ENCODE results near the gene RNPEPL1. TPM values are rescaled to one million over a fixed set of nuclear protein-coding genes. Genes with fewer than 3 reads are reported as not detected.

The RNPEPL1 gene
- total and polyA plus RNA-seq, 4 experiments from 2014 or later: 13.6 to 145 (median 120) TPM

GRCh38 chr2:240554767-240555493 lies 13.4 kb upstream of the RNPEPL1 start:
- DNase-seq: no peak

GRCh38 chr2:240555541-240556250 lies 12.6 kb upstream of the RNPEPL1 start:
- H3K27ac Mint-ChIP-seq: peak overlapping the region in 1 of 7 donors; percentile 60
- intact Hi-C loops (cut with micrococcal nuclease): loop anchor here (1.0 kb wide), 1 partner anchor 11 kb away; no protein-coding TSS in a partner anchor
- Histone ChIP-seq H3K4me3 (ENCODE audit: low read length in 2 of 2) (no peak overlapping the region), H3K27me3 (ENCODE audit: insufficient read depth, low read length) (no peaks in the 10 kb centered on the region), H3K9me3 (ENCODE audit: control insufficient read depth in 1 of 2, low read length in 2 of 2) (no peaks in the 10 kb centered on the region), H3K4me1 (ENCODE audit: insufficient read depth, low read length) (peaks cover 39% of the 10 kb centered on the region), H3K27ac (ENCODE audit: low read depth, low read length) (no peak overlapping the region), H3K36me3 (ENCODE audit: insufficient read depth, low read length) (peaks cover 27% of the 10 kb centered on the region)
- peaks cover 19 to 41% of the 10 kb centered on the region in 2 donors for H3K36me3 Mint-ChIP-seq
- no peak for DNase-seq
- no peaks in the 10 kb centered on the region for H3K27me3 Mint-ChIP-seq
- H3K4me3 Mint-ChIP-seq: peak overlapping the region in 2 of 8 donors; percentile 39 to 51
- peaks cover 0 to 4% (median 0%) of the 10 kb centered on the region in 8 donors for H3K9me3 Mint-ChIP-seq
- ChIA-PET CTCF (ENCODE audit: partially characterized antibody) (interaction anchor here (1.4 to 5.2 kb wide), 4 partner anchors 10 to 41 kb away, joined by 3 to 26 read pairs (median 21); partner anchors contain the start of gene CAPN10), POLR2A (ENCODE audit: partially characterized antibody) (interaction anchor here (12.6 kb wide), 1 partner anchor 17 kb away, joined by 249 read pairs; the partner anchor contains the start of gene RNPEPL1)
- H3K4me1 Mint-ChIP-seq: peaks cover 21 to 44% (median 28%) of the 10 kb centered on the region in 4 donors

More at GRCh38 chr2:240554767-240555493, 13.4 kb upstream of the RNPEPL1 start:
- H3K27ac Mint-ChIP-seq: peak overlapping the region in 1 of 7 donors; percentile 60
- peaks cover 20 to 43% (median 27%) of the 10 kb centered on the region in 4 donors for H3K4me1 Mint-ChIP-seq
- peaks cover 39% of the 10 kb centered on the region for H3K4me1 ChIP-seq (ENCODE audit: insufficient read depth, low read length)
- no peaks in the 10 kb centered on the region for H3K27me3 Mint-ChIP-seq
- no peaks in the 10 kb centered on the region for H3K27me3 ChIP-seq (ENCODE audit: insufficient read depth, low read length)
- peaks cover 21 to 44% of the 10 kb centered on the region in 2 donors for H3K36me3 Mint-ChIP-seq
- CTCF ChIA-PET (ENCODE audit: partially characterized antibody): interaction anchor here (3.0 to 5.2 kb wide), 3 partner anchors 11 to 31 kb away, joined by 19 to 26 read pairs (median 23); partner anchors contain the start of gene CAPN10
- H3K27ac ChIP-seq (ENCODE audit: low read depth, low read length): no peak overlapping the region
- H3K4me3 Mint-ChIP-seq: peak overlapping the region in 2 of 8 donors; percentile 39 to 51
- intact Hi-C loops (cut with micrococcal nuclease): no loop called here
- POLR2A ChIA-PET (ENCODE audit: partially characterized antibody): interaction anchor here (1.1 to 12.6 kb wide), 2 partner anchors 18 to 31 kb away, joined by 4 to 249 read pairs; partner anchors contain the start of genes CAPN10 and RNPEPL1
- H3K9me3 ChIP-seq (ENCODE audit: control insufficient read depth in 1 of 2, low read length in 2 of 2): no peaks in the 10 kb centered on the region
- H3K36me3 ChIP-seq (ENCODE audit: insufficient read depth, low read length): peaks cover 27% of the 10 kb centered on the region
- H3K4me3 ChIP-seq (ENCODE audit: low read length in 2 of 2): no peak overlapping the region
- peaks cover 0 to 5% (median 0%) of the 10 kb centered on the region in 8 donors for H3K9me3 Mint-ChIP-seq

- intact Hi-C loops (cut with micrococcal nuclease): loop anchor here (1.0 kb wide), 1 partner anchor 10 kb away; no protein-coding TSS in a partner anchor
- H3K4me3 Mint-ChIP-seq: peak overlapping the region; percentile 47 to 74 (median 53)
- no peaks in the 10 kb centered on the region for H3K27me3 Mint-ChIP-seq
These were observed 11.7 kb upstream of the RNPEPL1 start for GRCh38 chr2:240556553-240557100.

GRCh38 chr2:240557101-240557751 lies 11.1 kb upstream of the RNPEPL1 start:
- Mint-ChIP-seq H3K4me1 (peaks cover 26 to 53% (median 40%) of the 10 kb centered on the region in 4 donors), H3K9me3 (peaks cover 0 to 3% (median 0%) of the 10 kb centered on the region in 8 donors), H3K27me3 (no peaks in the 10 kb centered on the region), H3K4me3 (peak overlapping the region; percentile 47 to 74 (median 53)), H3K36me3 (peaks cover 10 to 35% of the 10 kb centered on the region in 2 donors), H3K27ac (peak overlapping the region in 3 of 7 donors; percentile 32 to 83 (median 42))
- H3K4me1 ChIP-seq (ENCODE audit: insufficient read depth, low read length): peaks cover 50% of the 10 kb centered on the region
- DNase-seq: no peak
- POLR2A ChIA-PET (ENCODE audit: partially characterized antibody): interaction anchor here (0.6 to 12.6 kb wide), 3 partner anchors 16 to 1093 kb away, joined by 4 to 249 read pairs (median 13); partner anchors contain the start of genes CAPN10 and RNPEPL1
- no peak overlapping the region for H3K4me3 ChIP-seq (ENCODE audit: low read length in 2 of 2)
- H3K36me3 ChIP-seq (ENCODE audit: insufficient read depth, low read length): peaks cover 18% of the 10 kb centered on the region
- H3K27ac ChIP-seq (ENCODE audit: low read depth, low read length): no peak overlapping the region
- H3K27me3 ChIP-seq (ENCODE audit: insufficient read depth, low read length): no peaks in the 10 kb centered on the region
- H3K9me3 ChIP-seq (ENCODE audit: control insufficient read depth in 1 of 2, low read length in 2 of 2): no peaks in the 10 kb centered on the region
- intact Hi-C loops (cut with micrococcal nuclease): no loop called here
- CTCF ChIA-PET (ENCODE audit: partially characterized antibody): interaction anchor here (1.1 to 5.2 kb wide), 7 partner anchors 9 to 64 kb away, joined by 3 to 26 read pairs (median 9); partner anchors contain the start of gene CAPN10

More at GRCh38 chr2:240556553-240557100, 11.7 kb upstream of the RNPEPL1 start:
- Histone ChIP-seq H3K27ac (ENCODE audit: low read depth, low read length) (no peak overlapping the region), H3K36me3 (ENCODE audit: insufficient read depth, low read length) (peaks cover 23% of the 10 kb centered on the region), H3K4me1 (ENCODE audit: insufficient read depth, low read length) (peaks cover 44% of the 10 kb centered on the region), H3K9me3 (ENCODE audit: control insufficient read depth in 1 of 2, low read length in 2 of 2) (no peaks in the 10 kb centered on the region), H3K4me3 (ENCODE audit: low read length in 2 of 2) (no peak overlapping the region), H3K27me3 (ENCODE audit: insufficient read depth, low read length) (no peaks in the 10 kb centered on the region)
- Mint-ChIP-seq H3K27ac (peak overlapping the region in 6 of 7 donors; percentile 4 to 83 (median 37)), H3K36me3 (peaks cover 14 to 39% of the 10 kb centered on the region in 2 donors), H3K4me1 (peaks cover 24 to 51% (median 35%) of the 10 kb centered on the region in 4 donors), H3K9me3 (peaks cover 0 to 3% (median 0%) of the 10 kb centered on the region in 8 donors)
- ChIA-PET CTCF (ENCODE audit: partially characterized antibody) (interaction anchor here (0.7 to 5.2 kb wide), 6 partner anchors 10 to 284 kb away, joined by 3 to 26 read pairs (median 11); partner anchors contain the start of gene CAPN10), POLR2A (ENCODE audit: partially characterized antibody) (interaction anchor here (0.6 to 12.6 kb wide), 3 partner anchors 16 to 1093 kb away, joined by 4 to 249 read pairs (median 13); partner anchors contain the start of genes CAPN10 and RNPEPL1)
- peak; percentile 68 to 77 (median 73) for DNase-seq

GRCh38 chr2:240557808-240558207 lies 10.5 kb upstream of the RNPEPL1 start, which contains the start of gene ANKMY1:
Gene ANKMY1 (minus strand): TSS chr2:240557988. CDS start chr2:240557335, 653 bp downstream.
- Histone ChIP-seq H3K27ac (ENCODE audit: low read depth, low read length) (no peak within 1 kb of the TSS), H3K36me3 (ENCODE audit: insufficient read depth, low read length) (peaks cover 14% of the 10 kb centered on the region), H3K4me1 (ENCODE audit: insufficient read depth, low read length) (peaks cover 56% of the 10 kb centered on the region), H3K27me3 (ENCODE audit: insufficient read depth, low read length) (no peaks in the 10 kb centered on the region), H3K9me3 (ENCODE audit: control insufficient read depth in 1 of 2, low read length in 2 of 2) (no peaks in the 10 kb centered on the region), H3K4me3 (ENCODE audit: low read length in 2 of 2) (no peak within 1 kb of the TSS)
- Mint-ChIP-seq H3K36me3 (peaks cover 10 to 33% of the 10 kb centered on the region in 2 donors), H3K4me3 (peak within 1 kb of the TSS; percentile 67 to 89 (median 84)), H3K4me1 (peaks cover 28 to 59% (median 44%) of the 10 kb centered on the region in 4 donors), H3K27ac (peak within 1 kb of the TSS in 6 of 7 donors; percentile 39 to 99 (median 75)), H3K9me3 (peaks cover 0 to 3% (median 0%) of the 10 kb centered on the region in 8 donors), H3K27me3 (no peaks in the 10 kb centered on the region)
- ChIA-PET POLR2A (ENCODE audit: partially characterized antibody) (interaction anchor here (1.4 to 20.6 kb wide), 3 partner anchors 15 to 29 kb away, joined by 13 to 461 read pairs (median 249); partner anchors contain the start of genes CAPN10 and RNPEPL1), CTCF (ENCODE audit: partially characterized antibody) (interaction anchor here (1.2 to 5.2 kb wide), 4 partner anchors 8 to 44 kb away, joined by 3 to 26 read pairs (median 16); partner anchors contain the start of gene CAPN10)
- DNase-seq: peak; percentile 52 to 60 (median 57)
- intact Hi-C loops (cut with micrococcal nuclease): no loop called here
